Esophagus muscularis mucosa (tissue), 4 donors: ENCODE results near the gene ETV6.

Source experiments
- EP300 ChIP-seq: sonication (generic); formaldehyde crosslinking; IDR thresholded peaks from one replicate; pipeline ENCODE4 v1.6.1; 2017; ENCODE audit warnings: antibody characterized with exemption
- POLR2A ChIP-seq: fragments of 450-650 bp; IDR thresholded peaks from one replicate; pipeline ENCODE4 v1.6.1; 2017; ENCODE audit warnings: antibody characterized with exemption, moderate library complexity, mild to moderate bottlenecking, low read depth
- POLR2AphosphoS5 ChIP-seq, 2 donors: sonication (generic); formaldehyde crosslinking; IDR thresholded peaks; one replicate each; pipeline ENCODE4 v1.6.1; 2017; ENCODE audit warnings: antibody characterized with exemption in 2 of 2
- TF ChIP-seq, protein P1 (sequence below), 3 experiments: fragments of 200-600 bp in 2 of 3; fragments of 450-650 bp in 1 of 3; sonication (generic) in 2 of 3; IDR thresholded peaks; one replicate each; pipeline ENCODE4 v1.5.1; 2017 to 2019; ENCODE audit warnings: antibody characterized with exemption in 3 of 3, mild to moderate bottlenecking in 2 of 3, moderate library complexity in 1 of 3

DNA sequence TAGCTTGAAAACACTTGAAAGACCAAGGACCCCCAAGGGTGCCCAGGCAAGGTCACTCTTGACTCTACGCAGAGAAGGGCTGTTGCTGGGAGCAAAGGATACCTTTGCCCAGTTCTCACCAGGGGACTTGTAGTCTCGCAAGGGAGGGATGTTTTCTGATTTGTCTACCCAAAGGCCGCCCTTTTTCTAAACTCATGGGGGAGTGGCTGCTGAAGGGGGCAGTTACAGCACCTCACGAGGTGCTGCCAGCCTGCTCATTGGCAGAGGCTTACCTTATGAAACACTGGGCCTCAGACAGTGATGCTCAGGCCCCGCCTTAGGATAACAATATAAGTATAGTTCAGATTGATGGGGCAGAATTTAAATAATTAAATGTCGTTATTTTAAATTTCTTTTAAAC, 107.0 kb downstream of the ETV6 start:
- TF ChIP-seq POLR2A (no peak), EP300 (no peak), POLR2AphosphoS5 (IDR thresholded peaks at IDR 0.05) (peak in 1 of 2 donors; percentile 73)
- TF ChIP-seq, protein P1, sequence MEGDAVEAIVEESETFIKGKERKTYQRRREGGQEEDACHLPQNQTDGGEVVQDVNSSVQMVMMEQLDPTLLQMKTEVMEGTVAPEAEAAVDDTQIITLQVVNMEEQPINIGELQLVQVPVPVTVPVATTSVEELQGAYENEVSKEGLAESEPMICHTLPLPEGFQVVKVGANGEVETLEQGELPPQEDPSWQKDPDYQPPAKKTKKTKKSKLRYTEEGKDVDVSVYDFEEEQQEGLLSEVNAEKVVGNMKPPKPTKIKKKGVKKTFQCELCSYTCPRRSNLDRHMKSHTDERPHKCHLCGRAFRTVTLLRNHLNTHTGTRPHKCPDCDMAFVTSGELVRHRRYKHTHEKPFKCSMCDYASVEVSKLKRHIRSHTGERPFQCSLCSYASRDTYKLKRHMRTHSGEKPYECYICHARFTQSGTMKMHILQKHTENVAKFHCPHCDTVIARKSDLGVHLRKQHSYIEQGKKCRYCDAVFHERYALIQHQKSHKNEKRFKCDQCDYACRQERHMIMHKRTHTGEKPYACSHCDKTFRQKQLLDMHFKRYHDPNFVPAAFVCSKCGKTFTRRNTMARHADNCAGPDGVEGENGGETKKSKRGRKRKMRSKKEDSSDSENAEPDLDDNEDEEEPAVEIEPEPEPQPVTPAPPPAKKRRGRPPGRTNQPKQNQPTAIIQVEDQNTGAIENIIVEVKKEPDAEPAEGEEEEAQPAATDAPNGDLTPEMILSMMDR (IDR thresholded peaks at IDR 0.05), result no peak
